A549 (cell line): ENCODE data around the gene DYNC1LI2. TPM values are rescaled to one million over a fixed set of nuclear protein-coding genes. Genes with fewer than 3 reads are reported as not detected.

Experiments
- ATAC-seq, 2 experiments: fragments of 200-7000 bp in 1 of 2; fragments of >200 bp in 1 of 2; cut with Nextera tagmentation in 1 of 2; cut with Tn5 transposase in 1 of 2; 3 replicates each; pipeline versions ENCODE4 v1.8.0 to v1.9.1; 2018 to 2020; ENCODE audit warnings: mild to moderate bottlenecking in 1 of 2, moderate library complexity in 1 of 2
- CTCF ChIA-PET: fragments of 300-600 bp; sonication (Branson Sonifier 250); formaldehyde crosslinking; extraction: SDS; loops from one replicate; lab custom pipeline; 2021; ENCODE audit warnings: antibody characterized with exemption, inconsistent platforms; lab: Yijun Ruan, JAX
- POLR2A ChIA-PET: fragments of 350-600 bp; formaldehyde crosslinking; extraction: SDS; loops from one replicate; lab custom pipeline; 2021; ENCODE audit warnings: antibody characterized with exemption, inconsistent platforms; lab: Yijun Ruan, JAX
- DNase-seq, 2 experiments: peaks; one replicate each; pipeline versions ENCODE4 v3.0.0 to v3.0.0-alpha.2; 2011 to 2016; ENCODE audit warnings: low read depth in 1 of 2, low spot score in 1 of 2
- FAIRE-seq: peaks from 2 replicates; lab custom pipeline; 2011; peaks lifted over from hg19 to GRCh38; lab: Jason Lieb, UNC
- H3K27ac ChIP-seq, 2 experiments: fragments of >200 bp; sonication (Bioruptor Twin); formaldehyde crosslinking; 3 replicates each; pipeline ENCODE4 v1.5.1; 2016 to 2017
- H3K4me1 ChIP-seq: fragments of >200 bp; sonication (Bioruptor Twin); formaldehyde crosslinking; 3 replicates; pipeline ENCODE4 v1.6.1; 2016
- H3K4me2 ChIP-seq: fragments of >200 bp; sonication (Bioruptor Twin); formaldehyde crosslinking; 3 replicates; pipeline ENCODE4 v1.6.1; 2016
- H3K4me3 ChIP-seq: fragments of >200 bp; sonication (Bioruptor Twin); formaldehyde crosslinking; 3 replicates; pipeline ENCODE4 v1.5.1; 2016
- H3K9me3 ChIP-seq: fragments of >200 bp; sonication (Bioruptor Twin); formaldehyde crosslinking; 3 replicates; pipeline ENCODE4 v1.6.1; 2016
- BHLHE40 ChIP-seq: IDR thresholded peaks from 2 replicates; pipeline ENCODE4 v1.6.1; 2012; ENCODE audit warnings: low read depth, low read length, inconsistent platforms
- CBX8 ChIP-seq: fragments of 200-600 bp; sonication (generic); IDR thresholded peaks from 2 replicates; pipeline ENCODE4 v1.6.1; 2016
- CHD2 ChIP-seq: fragments of 150-350 bp; IDR thresholded peaks from 2 replicates; pipeline ENCODE4 v1.6.1; 2014; ENCODE audit warnings: low read length; ENCODE audit not compliant: partially characterized antibody
- EHF ChIP-seq: fragments of 250-450 bp; sonication (Bioruptor Pico); IDR thresholded peaks from 2 replicates; pipeline ENCODE4 v1.5.0; 2020; ENCODE audit warnings: mild to moderate bottlenecking
- ELK1 ChIP-seq: fragments of 150-350 bp; IDR thresholded peaks from 2 replicates; pipeline ENCODE4 v1.6.1; 2014; ENCODE audit warnings: low read depth, mild to moderate bottlenecking, low read length
- FOSL2 ChIP-seq, 2 experiments: fragments of 450-650 bp in 1 of 2; fragments of >200 bp in 1 of 2; sonication (Bioruptor Twin) in 1 of 2; formaldehyde crosslinking; IDR thresholded peaks; 2 replicates each; pipeline versions ENCODE4 v1.5.0 to v1.6.1; 2016 to 2020; ENCODE audit warnings: mild to moderate bottlenecking in 1 of 2, moderate library complexity in 1 of 2
- HES2 ChIP-seq: fragments of >200 bp; sonication (Bioruptor Twin); formaldehyde crosslinking; IDR thresholded peaks from 2 replicates; pipeline ENCODE4 v1.6.1; 2016
- HMGXB4 ChIP-seq: fragments of 250-450 bp; sonication (Bioruptor Pico); IDR thresholded peaks from 2 replicates; pipeline ENCODE4 v1.5.0; 2021; ENCODE audit warnings: mild to moderate bottlenecking, moderate library complexity, borderline replicate concordance
- HOXB5 ChIP-seq: fragments of 250-450 bp; sonication (Bioruptor Pico); IDR thresholded peaks from 2 replicates; pipeline ENCODE4 v1.5.0; 2020; ENCODE audit warnings: mild to moderate bottlenecking, moderate library complexity
- JUN ChIP-seq, 2 experiments: fragments of >200 bp; sonication (Bioruptor Twin); formaldehyde crosslinking; IDR thresholded peaks; 2 replicates in 1 of 2; 3 replicates in 1 of 2; pipeline ENCODE4 v1.6.1; 2016 to 2017
- KDM5A ChIP-seq: fragments of 200-600 bp; sonication (generic); IDR thresholded peaks from 2 replicates; pipeline ENCODE4 v1.6.1; 2016; ENCODE audit warnings: antibody characterized with exemption, mild to moderate bottlenecking
- NPAS2 ChIP-seq: fragments of 250-450 bp; sonication (Bioruptor Pico); IDR thresholded peaks from 2 replicates; pipeline ENCODE4 v1.8.0; 2022; ENCODE audit warnings: mild to moderate bottlenecking, moderate library complexity, borderline replicate concordance
- NR3C1 ChIP-seq: fragments of >200 bp; sonication (Bioruptor Twin); formaldehyde crosslinking; IDR thresholded peaks from 3 replicates; pipeline ENCODE4 v1.6.1; 2017
- PHF8 ChIP-seq: fragments of 200-600 bp; sonication (generic); IDR thresholded peaks from 2 replicates; pipeline ENCODE4 v1.6.1; 2016; ENCODE audit warnings: low read depth, mild to moderate bottlenecking, antibody characterized with exemption, moderate library complexity, borderline replicate concordance
- POLR2A ChIP-seq: IDR thresholded peaks from 2 replicates; pipeline ENCODE4 v1.6.1; 2012; ENCODE audit warnings: mild to moderate bottlenecking, low read length
- POLR2AphosphoS2 ChIP-seq: conservative IDR thresholded peaks from 2 replicates; pipeline ENCODE4 v1.6.1; 2012; ENCODE audit warnings: low read length, improper control_type of control experiment, inconsistent platforms
- RAD21 ChIP-seq, 2 experiments: fragments of >200 bp in 1 of 2; sonication (Bioruptor Twin) in 1 of 2; formaldehyde crosslinking in 1 of 2; IDR thresholded peaks in 1 of 2; conservative IDR thresholded peaks in 1 of 2; 2 replicates in 1 of 2; 3 replicates in 1 of 2; pipeline ENCODE4 v1.6.1; 2012 to 2018; ENCODE audit warnings: inconsistent platforms in 1 of 2
- RFX5 ChIP-seq: fragments of 450-650 bp; IDR thresholded peaks from 2 replicates; pipeline ENCODE4 v1.7.1; 2014; ENCODE audit warnings: antibody characterized with exemption, mild to moderate bottlenecking, moderate library complexity
- SMC3 ChIP-seq: fragments of >200 bp; sonication (Bioruptor Twin); formaldehyde crosslinking; IDR thresholded peaks from 3 replicates; pipeline ENCODE4 v1.6.1; 2018; ENCODE audit warnings: inconsistent platforms
- ZSCAN20 ChIP-seq: fragments of 250-450 bp; sonication (Bioruptor Pico); IDR thresholded peaks from 2 replicates; pipeline ENCODE4 v1.8.0; 2022; ENCODE audit warnings: mild to moderate bottlenecking, moderate library complexity
- WGBS: methylation state at CpG from one replicate; pipeline ENCODE4 v1.1.6; 2017; ENCODE audit errors: missing lambda C conversion rate; 5-methylcytosine and 5-hydroxymethylcytosine counted together
- polyA plus RNA-seq, 4 experiments: library from polyadenylated mRNA; depleted of rRNA in 3 of 4; stranded (reverse); fragments of >200 nt; fragmentation: RNase III in 1 of 4; extraction: RNeasy Plus Mini Kit Qiagen cat#74134 plus additional on column Dnase treatment in 1 of 4; gene quantifications; 2 replicates in 3 of 4; 3 replicates in 1 of 4; pipeline ENCODE4 v1.2.3, GENCODE V29; 2011 to 2017
- TF ChIP-seq, protein P1 (sequence below): fragments of >200 bp; sonication (Bioruptor Twin); formaldehyde crosslinking; IDR thresholded peaks from 3 replicates; pipeline ENCODE4 v1.5.1; 2016

DYNC1LI2 gene
- polyA plus RNA-seq, 2 of the 4 experiments (the other 2 are of a cell fraction), result 96.5 to 112 TPM

DNA sequence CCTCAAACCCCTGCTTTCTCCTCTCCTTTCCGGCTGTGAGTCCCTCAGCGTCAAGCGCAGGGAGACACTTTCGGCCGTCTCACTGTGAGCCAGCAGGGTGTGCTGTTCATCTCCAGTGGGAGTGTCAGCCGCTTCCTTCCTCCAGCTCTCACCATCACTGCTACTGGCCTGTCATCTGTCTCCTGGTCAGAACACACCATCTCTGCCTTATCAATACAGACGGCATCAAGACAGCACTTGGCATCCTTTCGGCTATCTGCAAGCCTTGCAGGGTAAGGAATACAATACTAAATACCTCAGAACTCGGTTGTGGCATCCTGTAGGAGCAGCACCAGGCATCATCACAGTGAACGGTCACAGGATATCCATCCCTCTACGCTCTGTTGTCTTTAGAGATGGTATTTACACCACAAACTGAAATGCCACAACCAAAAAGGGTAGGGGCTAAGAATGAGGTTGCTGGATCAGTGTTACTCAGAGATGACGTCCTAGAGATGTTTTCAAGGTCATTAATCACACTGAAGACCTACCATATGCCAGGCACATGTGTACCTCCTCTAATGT is 34.2 kb downstream of the DYNC1LI2 start:
- Histone ChIP-seq H3K4me2 (no peak overlapping the region), H3K9me3 (peaks cover 3% of the 10 kb centered on the region; the same call in 1 of the 3 replicates), H3K4me1 (no peaks in the 10 kb centered on the region), H3K27ac (no peak overlapping the region), H3K4me3 (no peak overlapping the region)
- ATAC-seq (peak; percentile 82 to 84), FAIRE-seq (no peak), DNase-seq (peak in 1 of 2 experiments; percentile 51)
- ChIA-PET CTCF (interaction anchor here (0.9 to 3.6 kb wide), 4 partner anchors 10 to 66 kb away, joined by 3 to 19 read pairs (median 4); no protein-coding TSS in a partner anchor), POLR2A (no interaction called here)
- WGBS, result 80% methylated on average over 12 of the region's 12 CpGs
- TF ChIP-seq NPAS2 (CRISPR knock-in tag) (no peak), BHLHE40 (no peak), RFX5 (peak; percentile 68; the same call in 1 of the 2 replicates), EHF (no peak), JUN (IDR thresholded peaks at IDR 0.05) (no peak), FOSL2 (IDR thresholded peaks at IDR 0.05) (no peak), FOSL2 (CRISPR knock-in tag; IDR thresholded peaks at IDR 0.05) (no peak), KDM5A (no peak), HMGXB4 (CRISPR knock-in tag) (no peak), NR3C1 (no peak), CHD2 (no peak), RAD21 (conservative IDR thresholded peaks at IDR 0.05 in 1 of 2, IDR thresholded peaks at IDR 0.05 in 1 of 2) (0 out of 5 replicates have a peak, but pooled peaks of 1 of the 2 experiments have one; percentile 20), PHF8 (no peak), ELK1 (no peak), ZSCAN20 (CRISPR knock-in tag) (no peak)
- TF ChIP-seq, protein P1, sequence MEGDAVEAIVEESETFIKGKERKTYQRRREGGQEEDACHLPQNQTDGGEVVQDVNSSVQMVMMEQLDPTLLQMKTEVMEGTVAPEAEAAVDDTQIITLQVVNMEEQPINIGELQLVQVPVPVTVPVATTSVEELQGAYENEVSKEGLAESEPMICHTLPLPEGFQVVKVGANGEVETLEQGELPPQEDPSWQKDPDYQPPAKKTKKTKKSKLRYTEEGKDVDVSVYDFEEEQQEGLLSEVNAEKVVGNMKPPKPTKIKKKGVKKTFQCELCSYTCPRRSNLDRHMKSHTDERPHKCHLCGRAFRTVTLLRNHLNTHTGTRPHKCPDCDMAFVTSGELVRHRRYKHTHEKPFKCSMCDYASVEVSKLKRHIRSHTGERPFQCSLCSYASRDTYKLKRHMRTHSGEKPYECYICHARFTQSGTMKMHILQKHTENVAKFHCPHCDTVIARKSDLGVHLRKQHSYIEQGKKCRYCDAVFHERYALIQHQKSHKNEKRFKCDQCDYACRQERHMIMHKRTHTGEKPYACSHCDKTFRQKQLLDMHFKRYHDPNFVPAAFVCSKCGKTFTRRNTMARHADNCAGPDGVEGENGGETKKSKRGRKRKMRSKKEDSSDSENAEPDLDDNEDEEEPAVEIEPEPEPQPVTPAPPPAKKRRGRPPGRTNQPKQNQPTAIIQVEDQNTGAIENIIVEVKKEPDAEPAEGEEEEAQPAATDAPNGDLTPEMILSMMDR, result peak; percentile 27; the same call in 2 of the 3 replicates

GRCh38 chr16:66714654-66715307 is 36.6 kb downstream of the DYNC1LI2 start:
- no peak overlapping the region for H3K4me3 ChIP-seq
- CTCF ChIA-PET, result interaction anchor here (1.1 to 2.4 kb wide), 4 partner anchors 13 to 153 kb away, joined by 3 to 12 read pairs (median 5); partner anchors contain the start of gene DYNC1LI2
- no peak for FAIRE-seq
- no peak overlapping the region for H3K4me2 ChIP-seq
- no peak for DNase-seq
- no peaks in the 10 kb centered on the region for H3K4me1 ChIP-seq
- no peak overlapping the region for H3K27ac ChIP-seq
- 88% methylated on average over 6 of the region's 6 CpGs for WGBS
- POLR2A ChIA-PET, result no interaction called here
- no peak for TF ChIP-seq POLR2A
- H3K9me3 ChIP-seq, result peaks cover 18% of the 10 kb centered on the region; the same call in 2 of the 3 replicates
- ATAC-seq, result no peak

GRCh38 chr16:66714062-66714461 is 37.3 kb downstream of the DYNC1LI2 start:
- ChIA-PET POLR2A (no interaction called here), CTCF (interaction anchor here (0.8 to 2.4 kb wide), 8 partner anchors 9 to 154 kb away, joined by 3 to 12 read pairs (median 4); partner anchors contain the start of gene DYNC1LI2)
- FAIRE-seq (no peak), ATAC-seq (no peak)
- Histone ChIP-seq H3K4me2 (no peak overlapping the region), H3K4me3 (no peak overlapping the region), H3K27ac (no peak overlapping the region), H3K9me3 (peaks cover 18% of the 10 kb centered on the region; the same call in 2 of the 3 replicates)
- 83% methylated on average over 6 of the region's 6 CpGs for WGBS
- TF ChIP-seq HOXB5 (no peak), CBX8 (no peak), JUN (IDR thresholded peaks at IDR 0.05) (no peak), HES2 (no peak), SMC3 (no peak), POLR2AphosphoS2 (no peak), RFX5 (no peak)
- TF ChIP-seq, all 56 proteins: peak for 0
- no peak for DNase-seq
- H3K4me1 ChIP-seq, result no peaks in the 10 kb centered on the region
